Measurements from ENCODE around the gene GMPR2. TPM values are rescaled to one million over a fixed set of nuclear protein-coding genes. Genes with fewer than 3 reads are reported as not detected.
A peak's percentile ranks its signal among the peaks of the same experiment; 100 is the strongest.

GMPR2 gene
- total and polyA plus RNA-seq, 11 donors = 23.9 to 55.9 (median 31.5) TPM

DNA sequence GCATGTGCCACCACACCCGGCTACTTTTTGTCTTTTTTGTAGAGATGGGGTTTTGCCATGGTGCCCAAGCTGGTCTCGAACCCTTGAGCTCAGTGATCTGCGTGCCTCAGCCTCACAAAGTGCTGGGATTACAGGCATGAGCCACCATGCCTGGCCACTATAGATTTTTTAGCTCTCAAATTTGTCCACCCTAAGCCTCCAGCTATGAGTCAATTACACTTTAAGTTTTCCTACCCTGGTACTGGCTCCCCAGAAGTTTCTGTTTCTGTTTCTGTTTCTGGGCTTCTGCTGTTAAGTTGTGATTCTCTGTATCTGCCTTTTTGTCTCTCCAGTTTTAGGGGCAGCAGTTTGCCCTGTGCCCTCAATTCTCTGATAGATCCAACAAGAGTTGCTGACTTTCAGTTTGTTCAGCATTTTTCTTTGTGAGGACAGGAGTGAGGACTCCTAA, 14.1 kb downstream of the GMPR2 start:
- Histone ChIP-seq H3K4me1 (peaks cover 0 to 36% (median 8%) of the 10 kb centered on the region in 12 donors), H3K4me3 (no peak overlapping the region), H3K9me3 (no peaks in the 10 kb centered on the region), H3K27me3 (no peaks in the 10 kb centered on the region), H3K36me3 (no peaks in the 10 kb centered on the region), H3K27ac (peak overlapping the region in 1 of 12 donors; percentile 80)
- TF ChIP-seq POLR2A (IDR thresholded peaks at IDR 0.05) = no peak
- TF ChIP-seq, protein P1, sequence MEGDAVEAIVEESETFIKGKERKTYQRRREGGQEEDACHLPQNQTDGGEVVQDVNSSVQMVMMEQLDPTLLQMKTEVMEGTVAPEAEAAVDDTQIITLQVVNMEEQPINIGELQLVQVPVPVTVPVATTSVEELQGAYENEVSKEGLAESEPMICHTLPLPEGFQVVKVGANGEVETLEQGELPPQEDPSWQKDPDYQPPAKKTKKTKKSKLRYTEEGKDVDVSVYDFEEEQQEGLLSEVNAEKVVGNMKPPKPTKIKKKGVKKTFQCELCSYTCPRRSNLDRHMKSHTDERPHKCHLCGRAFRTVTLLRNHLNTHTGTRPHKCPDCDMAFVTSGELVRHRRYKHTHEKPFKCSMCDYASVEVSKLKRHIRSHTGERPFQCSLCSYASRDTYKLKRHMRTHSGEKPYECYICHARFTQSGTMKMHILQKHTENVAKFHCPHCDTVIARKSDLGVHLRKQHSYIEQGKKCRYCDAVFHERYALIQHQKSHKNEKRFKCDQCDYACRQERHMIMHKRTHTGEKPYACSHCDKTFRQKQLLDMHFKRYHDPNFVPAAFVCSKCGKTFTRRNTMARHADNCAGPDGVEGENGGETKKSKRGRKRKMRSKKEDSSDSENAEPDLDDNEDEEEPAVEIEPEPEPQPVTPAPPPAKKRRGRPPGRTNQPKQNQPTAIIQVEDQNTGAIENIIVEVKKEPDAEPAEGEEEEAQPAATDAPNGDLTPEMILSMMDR (IDR thresholded peaks at IDR 0.05) = no peak
- no peak for DNase-seq
- ATAC-seq = no peak
- intact Hi-C loops (cut with DNase I) = loop anchor here in 4 of 10 donors (10.0 kb wide), 1 partner anchor 188 kb away; no protein-coding TSS in a partner anchor
- WGBS, 4 donors = 79 to 92% (median 88%) methylated on average over 3 of the region's 3 CpGs

DNA sequence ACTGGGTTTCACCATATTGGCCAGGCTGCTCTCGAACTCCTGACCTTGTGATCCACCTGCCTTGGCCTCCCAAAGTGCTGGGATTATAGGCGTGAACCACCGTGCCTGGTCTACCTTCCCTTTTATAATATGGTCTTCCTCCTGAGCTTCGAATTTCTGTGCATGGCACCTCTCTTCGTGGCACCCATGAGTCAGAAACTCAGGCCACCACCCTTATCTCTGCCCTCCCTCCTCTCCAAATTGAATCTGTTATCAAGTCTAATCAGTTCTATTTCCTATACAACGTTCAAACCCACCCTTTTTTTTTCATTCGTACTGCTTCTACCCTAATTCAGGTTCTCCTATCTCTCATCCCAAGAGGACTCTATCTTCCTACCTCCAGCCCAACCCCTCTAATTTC, 14.7 kb downstream of the GMPR2 start:
- 71 to 79% (median 73%) methylated on average over 7 of the region's 7 CpGs for WGBS, 4 donors
- ATAC-seq = no peak
- no peak for DNase-seq

DNA sequence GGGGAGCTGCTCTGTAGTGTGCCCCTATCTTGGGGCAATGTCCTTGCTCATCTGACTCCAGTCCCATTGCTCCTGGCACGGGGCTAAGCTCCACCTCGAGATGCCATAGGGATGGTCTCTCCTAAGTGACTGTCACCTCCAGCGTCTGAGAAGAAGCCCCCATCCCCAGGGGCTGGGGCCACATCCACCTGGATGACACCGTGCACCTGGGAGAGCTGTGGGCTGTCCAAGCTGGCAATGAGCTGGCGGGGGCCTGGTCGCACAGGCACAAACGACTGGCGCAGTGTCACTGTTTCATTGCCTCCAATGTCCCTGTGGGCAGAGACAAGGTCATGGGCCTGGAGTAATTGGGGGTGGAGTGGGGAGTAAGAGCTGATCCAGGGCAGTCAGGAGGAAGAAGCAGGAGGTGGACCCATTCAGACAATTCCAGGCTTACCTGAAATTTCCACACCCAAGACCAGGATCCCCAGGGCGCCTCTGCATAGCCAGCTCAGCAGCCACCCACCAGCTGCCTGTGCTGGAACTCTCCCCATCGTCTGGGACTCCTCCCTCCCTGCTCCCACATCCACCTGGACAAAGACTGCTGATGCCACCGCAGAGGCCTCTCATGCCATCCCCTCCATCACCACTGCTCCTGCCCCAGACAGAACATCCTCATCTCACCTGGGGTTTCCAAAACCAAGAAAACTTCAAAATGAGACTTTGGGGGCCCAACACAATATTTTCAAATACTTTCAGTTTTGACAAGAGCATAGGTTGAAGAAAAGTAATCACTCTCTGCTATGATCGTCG, 16.7 kb downstream of the GMPR2 start:
- DNase-seq (no peak), ATAC-seq (peak in 1 of 4 donors; percentile 13)

More for the DNA sequence above, 14.7 kb downstream of the GMPR2 start:
- intact Hi-C loops (cut with DNase I) = loop anchor here in 4 of 10 donors (10.0 kb wide), 1 partner anchor 187 kb away; no protein-coding TSS in a partner anchor
- H3K9me3 ChIP-seq = no peaks in the 10 kb centered on the region
- H3K27me3 ChIP-seq = no peaks in the 10 kb centered on the region
- no peaks in the 10 kb centered on the region for H3K36me3 ChIP-seq
- TF ChIP-seq POLR2A (IDR thresholded peaks at IDR 0.05) = no peak
- TF ChIP-seq, protein P1 (IDR thresholded peaks at IDR 0.05) = no peak
- H3K27ac ChIP-seq = peak overlapping the region in 1 of 12 donors; percentile 80
- H3K4me1 ChIP-seq = peaks cover 0 to 40% (median 6%) of the 10 kb centered on the region in 12 donors
- H3K4me3 ChIP-seq = no peak overlapping the region

More for the DNA sequence above, 16.7 kb downstream of the GMPR2 start:
- peaks cover 0 to 30% (median 0%) of the 10 kb centered on the region in 12 donors for H3K4me1 ChIP-seq
- H3K36me3 ChIP-seq = peaks cover 0 to 9% (median 0%) of the 10 kb centered on the region in 9 donors
- H3K4me3 ChIP-seq = no peak overlapping the region
- no peaks in the 10 kb centered on the region for H3K9me3 ChIP-seq
- TF ChIP-seq POLR2A (IDR thresholded peaks at IDR 0.05) = no peak
- TF ChIP-seq, protein P1 (IDR thresholded peaks at IDR 0.05) = no peak
- intact Hi-C loops (cut with DNase I) = loop anchor here in 4 of 10 donors (2.0 to 10.0 kb wide), 2 partner anchors 41 to 185 kb away; no protein-coding TSS in a partner anchor
- no peak overlapping the region for H3K27ac ChIP-seq
- whole genome bisulfite sequencing, 4 donors = 78 to 80% (median 79%) methylated on average over 10 to 13 of the region's 13 CpGs
- H3K27me3 ChIP-seq = no peaks in the 10 kb centered on the region
